ENCODE measurements around the gene LTA4H.

DNA sequence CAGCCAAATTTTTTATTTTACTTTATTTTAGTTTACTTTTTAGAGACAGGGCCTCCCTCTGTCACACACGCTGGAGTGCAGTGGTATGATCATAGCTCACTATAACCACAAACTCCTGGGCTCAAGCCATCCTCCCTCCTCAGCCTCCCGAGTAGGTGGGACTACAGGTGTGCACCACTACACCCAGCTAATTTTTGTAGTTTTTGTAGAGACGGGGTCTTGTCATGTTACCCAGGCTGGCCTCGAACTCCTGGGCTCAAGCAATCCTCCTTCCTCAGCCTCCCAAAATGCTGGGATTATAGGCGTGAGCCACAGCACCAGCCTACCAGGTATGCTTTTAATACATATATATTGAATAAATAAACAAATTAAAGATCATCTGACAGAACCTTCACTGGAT lies 32.7 kb upstream of the LTA4H start:
- TF ChIP-seq, protein P1, sequence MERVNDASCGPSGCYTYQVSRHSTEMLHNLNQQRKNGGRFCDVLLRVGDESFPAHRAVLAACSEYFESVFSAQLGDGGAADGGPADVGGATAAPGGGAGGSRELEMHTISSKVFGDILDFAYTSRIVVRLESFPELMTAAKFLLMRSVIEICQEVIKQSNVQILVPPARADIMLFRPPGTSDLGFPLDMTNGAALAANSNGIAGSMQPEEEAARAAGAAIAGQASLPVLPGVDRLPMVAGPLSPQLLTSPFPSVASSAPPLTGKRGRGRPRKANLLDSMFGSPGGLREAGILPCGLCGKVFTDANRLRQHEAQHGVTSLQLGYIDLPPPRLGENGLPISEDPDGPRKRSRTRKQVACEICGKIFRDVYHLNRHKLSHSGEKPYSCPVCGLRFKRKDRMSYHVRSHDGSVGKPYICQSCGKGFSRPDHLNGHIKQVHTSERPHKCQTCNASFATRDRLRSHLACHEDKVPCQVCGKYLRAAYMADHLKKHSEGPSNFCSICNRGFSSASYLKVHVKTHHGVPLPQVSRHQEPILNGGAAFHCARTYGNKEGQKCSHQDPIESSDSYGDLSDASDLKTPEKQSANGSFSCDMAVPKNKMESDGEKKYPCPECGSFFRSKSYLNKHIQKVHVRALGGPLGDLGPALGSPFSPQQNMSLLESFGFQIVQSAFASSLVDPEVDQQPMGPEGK (CRISPR knock-in tag; IDR thresholded peaks at IDR 0.05; ENCODE audit: borderline replicate concordance) = no peak
- no peak for TF ChIP-seq PPARA (CRISPR knock-in tag; IDR thresholded peaks at IDR 0.05; ENCODE audit: borderline replicate concordance)
- TF ChIP-seq OSR1 (CRISPR knock-in tag; IDR thresholded peaks at IDR 0.05) = no peak
- TF ChIP-seq, protein P2, sequence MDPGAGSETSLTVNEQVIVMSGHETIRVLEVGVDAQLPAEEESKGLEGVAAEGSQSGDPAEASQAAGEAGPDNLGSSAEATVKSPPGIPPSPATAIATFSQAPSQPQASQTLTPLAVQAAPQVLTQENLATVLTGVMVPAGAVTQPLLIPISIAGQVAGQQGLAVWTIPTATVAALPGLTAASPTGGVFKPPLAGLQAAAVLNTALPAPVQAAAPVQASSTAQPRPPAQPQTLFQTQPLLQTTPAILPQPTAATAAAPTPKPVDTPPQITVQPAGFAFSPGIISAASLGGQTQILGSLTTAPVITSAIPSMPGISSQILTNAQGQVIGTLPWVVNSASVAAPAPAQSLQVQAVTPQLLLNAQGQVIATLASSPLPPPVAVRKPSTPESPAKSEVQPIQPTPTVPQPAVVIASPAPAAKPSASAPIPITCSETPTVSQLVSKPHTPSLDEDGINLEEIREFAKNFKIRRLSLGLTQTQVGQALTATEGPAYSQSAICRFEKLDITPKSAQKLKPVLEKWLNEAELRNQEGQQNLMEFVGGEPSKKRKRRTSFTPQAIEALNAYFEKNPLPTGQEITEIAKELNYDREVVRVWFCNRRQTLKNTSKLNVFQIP (CRISPR knock-in tag; IDR thresholded peaks at IDR 0.05; ENCODE audit: borderline replicate concordance, low read depth) = no peak
- TF ChIP-seq, protein P3, sequence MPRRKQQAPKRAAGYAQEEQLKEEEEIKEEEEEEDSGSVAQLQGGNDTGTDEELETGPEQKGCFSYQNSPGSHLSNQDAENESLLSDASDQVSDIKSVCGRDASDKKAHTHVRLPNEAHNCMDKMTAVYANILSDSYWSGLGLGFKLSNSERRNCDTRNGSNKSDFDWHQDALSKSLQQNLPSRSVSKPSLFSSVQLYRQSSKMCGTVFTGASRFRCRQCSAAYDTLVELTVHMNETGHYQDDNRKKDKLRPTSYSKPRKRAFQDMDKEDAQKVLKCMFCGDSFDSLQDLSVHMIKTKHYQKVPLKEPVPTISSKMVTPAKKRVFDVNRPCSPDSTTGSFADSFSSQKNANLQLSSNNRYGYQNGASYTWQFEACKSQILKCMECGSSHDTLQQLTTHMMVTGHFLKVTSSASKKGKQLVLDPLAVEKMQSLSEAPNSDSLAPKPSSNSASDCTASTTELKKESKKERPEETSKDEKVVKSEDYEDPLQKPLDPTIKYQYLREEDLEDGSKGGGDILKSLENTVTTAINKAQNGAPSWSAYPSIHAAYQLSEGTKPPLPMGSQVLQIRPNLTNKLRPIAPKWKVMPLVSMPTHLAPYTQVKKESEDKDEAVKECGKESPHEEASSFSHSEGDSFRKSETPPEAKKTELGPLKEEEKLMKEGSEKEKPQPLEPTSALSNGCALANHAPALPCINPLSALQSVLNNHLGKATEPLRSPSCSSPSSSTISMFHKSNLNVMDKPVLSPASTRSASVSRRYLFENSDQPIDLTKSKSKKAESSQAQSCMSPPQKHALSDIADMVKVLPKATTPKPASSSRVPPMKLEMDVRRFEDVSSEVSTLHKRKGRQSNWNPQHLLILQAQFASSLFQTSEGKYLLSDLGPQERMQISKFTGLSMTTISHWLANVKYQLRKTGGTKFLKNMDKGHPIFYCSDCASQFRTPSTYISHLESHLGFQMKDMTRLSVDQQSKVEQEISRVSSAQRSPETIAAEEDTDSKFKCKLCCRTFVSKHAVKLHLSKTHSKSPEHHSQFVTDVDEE (CRISPR knock-in tag; IDR thresholded peaks at IDR 0.05) = no peak
- TF ChIP-seq, protein P4, sequence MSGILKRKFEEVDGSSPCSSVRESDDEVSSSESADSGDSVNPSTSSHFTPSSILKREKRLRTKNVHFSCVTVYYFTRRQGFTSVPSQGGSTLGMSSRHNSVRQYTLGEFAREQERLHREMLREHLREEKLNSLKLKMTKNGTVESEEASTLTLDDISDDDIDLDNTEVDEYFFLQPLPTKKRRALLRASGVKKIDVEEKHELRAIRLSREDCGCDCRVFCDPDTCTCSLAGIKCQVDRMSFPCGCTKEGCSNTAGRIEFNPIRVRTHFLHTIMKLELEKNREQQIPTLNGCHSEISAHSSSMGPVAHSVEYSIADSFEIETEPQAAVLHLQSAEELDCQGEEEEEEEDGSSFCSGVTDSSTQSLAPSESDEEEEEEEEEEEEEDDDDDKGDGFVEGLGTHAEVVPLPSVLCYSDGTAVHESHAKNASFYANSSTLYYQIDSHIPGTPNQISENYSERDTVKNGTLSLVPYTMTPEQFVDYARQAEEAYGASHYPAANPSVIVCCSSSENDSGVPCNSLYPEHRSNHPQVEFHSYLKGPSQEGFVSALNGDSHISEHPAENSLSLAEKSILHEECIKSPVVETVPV (CRISPR knock-in tag; IDR thresholded peaks at IDR 0.05) = no peak
- TF ChIP-seq ZFP3 (CRISPR knock-in tag; IDR thresholded peaks at IDR 0.05) = no peak
